Measurements from ENCODE around the gene ST6GALNAC3.

ST6GALNAC3 gene

GRCh38 chr1:76186554-76187170, 112.1 kb downstream of the ST6GALNAC3 start:
- H3K9me2 ChIP-seq (replicated peaks; ENCODE audit: control insufficient read depth, low read length) = no peaks in the 10 kb centered on the region
- TF ChIP-seq EZH2phosphoT487 (IDR thresholded peaks at IDR 0.05; ENCODE audit: borderline replicate concordance, low read length) = no peak
- TF ChIP-seq, protein P1, sequence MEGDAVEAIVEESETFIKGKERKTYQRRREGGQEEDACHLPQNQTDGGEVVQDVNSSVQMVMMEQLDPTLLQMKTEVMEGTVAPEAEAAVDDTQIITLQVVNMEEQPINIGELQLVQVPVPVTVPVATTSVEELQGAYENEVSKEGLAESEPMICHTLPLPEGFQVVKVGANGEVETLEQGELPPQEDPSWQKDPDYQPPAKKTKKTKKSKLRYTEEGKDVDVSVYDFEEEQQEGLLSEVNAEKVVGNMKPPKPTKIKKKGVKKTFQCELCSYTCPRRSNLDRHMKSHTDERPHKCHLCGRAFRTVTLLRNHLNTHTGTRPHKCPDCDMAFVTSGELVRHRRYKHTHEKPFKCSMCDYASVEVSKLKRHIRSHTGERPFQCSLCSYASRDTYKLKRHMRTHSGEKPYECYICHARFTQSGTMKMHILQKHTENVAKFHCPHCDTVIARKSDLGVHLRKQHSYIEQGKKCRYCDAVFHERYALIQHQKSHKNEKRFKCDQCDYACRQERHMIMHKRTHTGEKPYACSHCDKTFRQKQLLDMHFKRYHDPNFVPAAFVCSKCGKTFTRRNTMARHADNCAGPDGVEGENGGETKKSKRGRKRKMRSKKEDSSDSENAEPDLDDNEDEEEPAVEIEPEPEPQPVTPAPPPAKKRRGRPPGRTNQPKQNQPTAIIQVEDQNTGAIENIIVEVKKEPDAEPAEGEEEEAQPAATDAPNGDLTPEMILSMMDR (IDR thresholded peaks at IDR 0.05; ENCODE audit: low read depth, low read length, poor library complexity, severe bottlenecking) = no peak
- H3K27ac ChIP-seq (ENCODE audit: low read depth, low read length) = no peak overlapping the region
- H4K20me1 ChIP-seq (ENCODE audit: control insufficient read depth, insufficient read depth, low read depth, low read length) = no peaks in the 10 kb centered on the region
- no peak overlapping the region for H3K4me3 ChIP-seq (ENCODE audit: low read length)
- no peaks in the 10 kb centered on the region for H3K4me1 ChIP-seq (ENCODE audit: control insufficient read depth, low read length)
- H3K9me3 ChIP-seq (ENCODE audit: control insufficient read depth, insufficient read depth, low read length) = no peaks in the 10 kb centered on the region
- H3K4me2 ChIP-seq (ENCODE audit: low read length) = no peak overlapping the region
- H3F3A ChIP-seq (ENCODE audit: control insufficient read depth, insufficient read depth) = no peaks in the 10 kb centered on the region
- H3K79me2 ChIP-seq (ENCODE audit: control insufficient read depth, low read length) = no peaks in the 10 kb centered on the region
- H3K27me3 ChIP-seq (ENCODE audit: control insufficient read depth, low read length) = no peaks in the 10 kb centered on the region
- no peaks in the 10 kb centered on the region for H3K36me3 ChIP-seq (ENCODE audit: control insufficient read depth, low read length)

DNA sequence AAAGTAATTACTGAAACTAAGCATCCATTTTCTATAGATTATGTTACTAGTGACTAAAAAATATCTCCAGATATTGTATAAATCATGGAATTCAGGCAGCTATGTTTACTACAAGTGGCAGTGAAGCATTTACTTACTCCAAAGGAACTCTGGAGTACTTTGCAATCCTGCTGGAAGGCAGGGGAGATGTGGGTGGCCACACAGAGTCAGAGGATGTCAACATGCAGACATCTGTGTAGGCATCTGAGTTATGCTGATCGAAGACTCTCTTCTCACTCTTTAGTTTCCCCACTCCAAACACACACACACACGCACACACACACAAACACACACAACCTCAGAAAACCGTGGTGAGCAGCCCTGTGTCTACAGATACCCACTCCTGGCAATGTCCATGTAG, 112.9 kb downstream of the ST6GALNAC3 start:
- Histone ChIP-seq H3K4me1 (ENCODE audit: control insufficient read depth, low read length) (no peaks in the 10 kb centered on the region), H3K27me3 (ENCODE audit: control insufficient read depth, low read length) (no peaks in the 10 kb centered on the region)

DNA sequence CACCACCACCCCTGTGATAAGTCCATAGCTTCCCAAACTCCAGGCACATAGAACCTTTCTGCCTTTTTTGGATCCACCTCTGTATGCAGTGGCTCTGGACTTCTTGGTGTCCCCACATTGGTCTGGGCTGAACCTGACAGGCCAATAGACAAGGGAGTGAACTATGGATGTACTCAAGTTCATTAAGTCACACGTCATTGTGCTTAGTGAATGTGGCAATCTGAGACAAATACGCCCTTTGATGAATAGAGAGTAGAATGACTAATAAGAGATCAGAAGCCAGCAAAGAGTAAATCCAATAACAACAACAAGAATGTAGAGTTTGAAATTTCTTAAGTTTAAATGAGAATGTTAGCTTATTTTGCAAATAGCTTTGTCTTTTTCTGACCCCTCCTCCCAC, 114.8 kb downstream of the ST6GALNAC3 start:
- H3K27me3 ChIP-seq (ENCODE audit: control insufficient read depth, low read length) = no peaks in the 10 kb centered on the region
- no peak overlapping the region for H3K27ac ChIP-seq (ENCODE audit: low read depth, low read length)
- no peaks in the 10 kb centered on the region for H4K20me1 ChIP-seq (ENCODE audit: control insufficient read depth, insufficient read depth, low read depth, low read length)
- H3K9me2 ChIP-seq (replicated peaks; ENCODE audit: control insufficient read depth, low read length) = no peaks in the 10 kb centered on the region
- TF ChIP-seq, protein P1 (IDR thresholded peaks at IDR 0.05; ENCODE audit: low read depth, low read length, poor library complexity, severe bottlenecking) = no peak
- TF ChIP-seq EZH2phosphoT487 (IDR thresholded peaks at IDR 0.05; ENCODE audit: borderline replicate concordance, low read length) = no peak
- H3K9me3 ChIP-seq (ENCODE audit: control insufficient read depth, insufficient read depth, low read length) = no peaks in the 10 kb centered on the region
- H3K4me3 ChIP-seq (ENCODE audit: low read length) = no peak overlapping the region
- H3K4me2 ChIP-seq (ENCODE audit: low read length) = no peak overlapping the region
- H3K79me2 ChIP-seq (ENCODE audit: control insufficient read depth, low read length) = no peaks in the 10 kb centered on the region
- H3K36me3 ChIP-seq (ENCODE audit: control insufficient read depth, low read length) = no peaks in the 10 kb centered on the region
- no peaks in the 10 kb centered on the region for H3F3A ChIP-seq (ENCODE audit: control insufficient read depth, insufficient read depth)
- no peaks in the 10 kb centered on the region for H3K4me1 ChIP-seq (ENCODE audit: control insufficient read depth, low read length)

More for the DNA sequence above, 112.9 kb downstream of the ST6GALNAC3 start:
- Histone ChIP-seq H4K20me1 (ENCODE audit: control insufficient read depth, insufficient read depth, low read depth, low read length) (no peaks in the 10 kb centered on the region), H3K9me2 (replicated peaks; ENCODE audit: control insufficient read depth, low read length) (no peaks in the 10 kb centered on the region), H3K36me3 (ENCODE audit: control insufficient read depth, low read length) (no peaks in the 10 kb centered on the region), H3K79me2 (ENCODE audit: control insufficient read depth, low read length) (no peaks in the 10 kb centered on the region), H3K9me3 (ENCODE audit: control insufficient read depth, insufficient read depth, low read length) (no peaks in the 10 kb centered on the region), H3K27ac (ENCODE audit: low read depth, low read length) (no peak overlapping the region), H3K4me2 (ENCODE audit: low read length) (no peak overlapping the region), H3F3A (ENCODE audit: control insufficient read depth, insufficient read depth) (no peaks in the 10 kb centered on the region), H3K4me3 (ENCODE audit: low read length) (no peak overlapping the region)
- TF ChIP-seq, protein P1 (IDR thresholded peaks at IDR 0.05; ENCODE audit: low read depth, low read length, poor library complexity, severe bottlenecking) = no peak
- no peak for TF ChIP-seq EZH2phosphoT487 (IDR thresholded peaks at IDR 0.05; ENCODE audit: borderline replicate concordance, low read length)
